CD4-positive, alpha-beta T cell treated with Interleukin-17A for 1 hour (primary cell): ENCODE results near the gene GPR89A.
A peak's percentile ranks its signal among the peaks of the same experiment; 100 is the strongest.
"Not testable (repeated sequence)": the region's sequence is repeated elsewhere in the genome, so short reads cannot be mapped to it uniquely, and the experiment has no call there.

Experiments used
- DNase-seq: peaks from one replicate; pipeline ENCODE4 v3.0.0-alpha.2; 2020

Gene GPR89A

GRCh38 chr1:145607833-145608733 is at the start of gene GPR89A:
GPR89A (plus strand) TSS chr1:145607988; CDS start chr1:145608134, 146 bp downstream.
- peak; percentile 96 for DNase-seq

GRCh38 chr1:145586820-145587219 is 21.0 kb upstream of the GPR89A start:
- DNase-seq: not testable (repeated sequence)

GRCh38 chr1:145590806-145591205 is 17.0 kb upstream of the GPR89A start:
- DNase-seq: peak; percentile 57

GRCh38 chr1:145592347-145592746 is 15.4 kb upstream of the GPR89A start:
- not testable (repeated sequence) for DNase-seq

- DNase-seq: not testable (repeated sequence)
Measured at GRCh38 chr1:145595421-145595820, 12.4 kb upstream of the GPR89A start.

GRCh38 chr1:145596236-145596635 is 11.6 kb upstream of the GPR89A start:
- DNase-seq: not testable (repeated sequence)

- DNase-seq: not testable (repeated sequence)
Measured at GRCh38 chr1:145599426-145599825, 8.4 kb upstream of the GPR89A start.

- DNase-seq: no peak
Measured at GRCh38 chr1:145601593-145601992, 6.2 kb upstream of the GPR89A start.

- DNase-seq: not testable (repeated sequence)
Measured at GRCh38 chr1:145606840-145607239, 948 bp upstream of the GPR89A start.

GRCh38 chr1:145607289-145607688 is 499 bp upstream of the GPR89A start:
- DNase-seq: not testable (repeated sequence)

GRCh38 chr1:145610744-145611143 is 3.0 kb downstream of the GPR89A start:
- DNase-seq: not testable (repeated sequence)

- DNase-seq: not testable (repeated sequence)
Measured at GRCh38 chr1:145620073-145620472, 12.3 kb downstream of the GPR89A start.

- DNase-seq: not testable (repeated sequence)
Measured at GRCh38 chr1:145622177-145622576, 14.4 kb downstream of the GPR89A start.

- not testable (repeated sequence) for DNase-seq
Measured at GRCh38 chr1:145636237-145636636, 28.4 kb downstream of the GPR89A start.

- not testable (repeated sequence) for DNase-seq
Measured at GRCh38 chr1:145641886-145642285, 34.1 kb downstream of the GPR89A start.

GRCh38 chr1:145643990-145644389 is 36.2 kb downstream of the GPR89A start:
- DNase-seq: not testable (repeated sequence)

- DNase-seq: not testable (repeated sequence)
Measured at GRCh38 chr1:145656245-145656943, 48.6 kb downstream of the GPR89A start.

- not testable (repeated sequence) for DNase-seq
Measured at GRCh38 chr1:145662502-145662901, 54.7 kb downstream of the GPR89A start.

GRCh38 chr1:145665015-145665414 is 57.2 kb downstream of the GPR89A start:
- DNase-seq: not testable (repeated sequence)

GRCh38 chr1:145670995-145671745 is 63.4 kb downstream of the GPR89A start:
- DNase-seq: not testable (repeated sequence)

- not testable (repeated sequence) for DNase-seq
Measured at GRCh38 chr1:145673217-145673616, 65.4 kb downstream of the GPR89A start.

GRCh38 chr1:145684858-145685257 is 77.1 kb downstream of the GPR89A start:
- not testable (repeated sequence) for DNase-seq

- DNase-seq: not testable (repeated sequence)
Measured at GRCh38 chr1:145686078-145686477, 78.3 kb downstream of the GPR89A start.
